ENCODE results near the gene CSTPP1.

DNA sequence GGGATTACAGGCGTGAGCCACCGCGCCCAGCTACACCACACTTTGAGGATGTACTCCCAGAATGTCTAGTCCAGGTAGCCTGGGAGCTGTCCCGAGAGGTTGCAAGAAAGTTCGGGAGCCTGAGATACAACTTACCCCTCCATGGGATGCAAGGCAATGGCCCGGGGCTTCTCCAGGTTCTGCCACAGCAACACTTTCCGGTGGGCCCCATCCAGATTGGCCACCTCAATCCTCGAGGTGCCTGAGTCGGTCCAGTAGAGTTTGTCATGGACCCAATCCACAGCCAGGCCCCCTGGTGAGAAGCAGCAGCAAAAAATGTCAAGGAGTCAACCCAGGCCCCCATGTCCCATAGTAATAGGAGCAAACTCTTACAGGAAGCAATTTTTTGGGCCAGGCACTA is 43.7 kb upstream of the CSTPP1 start:
- TF ChIP-seq OSR1 (CRISPR knock-in tag; IDR thresholded peaks at IDR 0.05) = no peak
- TF ChIP-seq ZFP3 (CRISPR knock-in tag; IDR thresholded peaks at IDR 0.05) = no peak
- TF ChIP-seq, protein P1, sequence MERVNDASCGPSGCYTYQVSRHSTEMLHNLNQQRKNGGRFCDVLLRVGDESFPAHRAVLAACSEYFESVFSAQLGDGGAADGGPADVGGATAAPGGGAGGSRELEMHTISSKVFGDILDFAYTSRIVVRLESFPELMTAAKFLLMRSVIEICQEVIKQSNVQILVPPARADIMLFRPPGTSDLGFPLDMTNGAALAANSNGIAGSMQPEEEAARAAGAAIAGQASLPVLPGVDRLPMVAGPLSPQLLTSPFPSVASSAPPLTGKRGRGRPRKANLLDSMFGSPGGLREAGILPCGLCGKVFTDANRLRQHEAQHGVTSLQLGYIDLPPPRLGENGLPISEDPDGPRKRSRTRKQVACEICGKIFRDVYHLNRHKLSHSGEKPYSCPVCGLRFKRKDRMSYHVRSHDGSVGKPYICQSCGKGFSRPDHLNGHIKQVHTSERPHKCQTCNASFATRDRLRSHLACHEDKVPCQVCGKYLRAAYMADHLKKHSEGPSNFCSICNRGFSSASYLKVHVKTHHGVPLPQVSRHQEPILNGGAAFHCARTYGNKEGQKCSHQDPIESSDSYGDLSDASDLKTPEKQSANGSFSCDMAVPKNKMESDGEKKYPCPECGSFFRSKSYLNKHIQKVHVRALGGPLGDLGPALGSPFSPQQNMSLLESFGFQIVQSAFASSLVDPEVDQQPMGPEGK (CRISPR knock-in tag; IDR thresholded peaks at IDR 0.05; ENCODE audit: borderline replicate concordance) = no peak
- TF ChIP-seq ESRRG (CRISPR knock-in tag; IDR thresholded peaks at IDR 0.05) = no peak
